GM03348 (cell line): ENCODE data around the gene CALCA.
"Not testable (repeated sequence)": the region's sequence is repeated elsewhere in the genome, so short reads cannot be mapped to it uniquely, and the experiment has no call there.

Experiments
- DNase-seq: peaks from one replicate; pipeline ENCODE4 v3.0.0; 2012; ENCODE audit warnings: low spot score

CALCA gene

GRCh38 chr11:14971865-14972580, at the start of gene CALCA:
TSS of gene CALCA (minus strand) at chr11:14972351. CDS start at chr11:14971192, 1,159 bp downstream.
- no peak for DNase-seq

GRCh38 chr11:15016200-15016599, 44.0 kb upstream of the CALCA start:
- no peak for DNase-seq

- DNase-seq: no peak
These were observed 39.7 kb upstream of the CALCA start for GRCh38 chr11:15011776-15012345.

GRCh38 chr11:15010865-15011264, 38.7 kb upstream of the CALCA start:
- DNase-seq: no peak

- peak; percentile 15 for DNase-seq
These were observed 34.1 kb upstream of the CALCA start for GRCh38 chr11:15006139-15006759.

GRCh38 chr11:14988133-14988532, 16.0 kb upstream of the CALCA start:
- not testable (repeated sequence) for DNase-seq

GRCh38 chr11:14981507-14981906, 9.4 kb upstream of the CALCA start:
- no peak for DNase-seq

GRCh38 chr11:14980854-14981253, 8.7 kb upstream of the CALCA start:
- DNase-seq: peak; percentile 57

- no peak for DNase-seq
These were observed 5.1 kb upstream of the CALCA start for GRCh38 chr11:14977101-14977880.

GRCh38 chr11:14975252-14975587, 3.1 kb upstream of the CALCA start:
- no peak for DNase-seq

GRCh38 chr11:14974515-14975251, 2.5 kb upstream of the CALCA start:
- peak; percentile 35 for DNase-seq

GRCh38 chr11:14973621-14974514, 1.7 kb upstream of the CALCA start:
- DNase-seq: peak; percentile 41

GRCh38 chr11:14972581-14973495, 687 bp upstream of the CALCA start:
- no peak for DNase-seq

- peak; percentile 22 for DNase-seq
These were observed 2.2 kb downstream of the CALCA start for GRCh38 chr11:14969901-14970323.

- no peak for DNase-seq
These were observed 4.4 kb downstream of the CALCA start for GRCh38 chr11:14967581-14968243.

- DNase-seq: no peak
These were observed 16.0 kb downstream of the CALCA start for GRCh38 chr11:14956111-14956510.

GRCh38 chr11:14954581-14954980, 17.6 kb downstream of the CALCA start:
- DNase-seq: no peak

GRCh38 chr11:14953904-14954303, 18.2 kb downstream of the CALCA start:
- DNase-seq: no peak

- no peak for DNase-seq
These were observed 22.6 kb downstream of the CALCA start for GRCh38 chr11:14949437-14950147.
